K562 (cell line): ENCODE results near the gene TXN. TPM values are rescaled to one million over a fixed set of nuclear protein-coding genes. Genes with fewer than 3 reads are reported as not detected.

Experiments
- ATAC-seq: fragments of 200-7000 bp; cut with Tn5 transposase; 3 replicates; pipeline ENCODE4 v1.9.1; 2020; ENCODE audit warnings: moderate library complexity
- BruUV-seq: library from RNA; stranded (reverse); fragments of 400-500 nt; replicated peaks from 2 replicates; lab custom pipeline; 2021; lab: Mats Ljungman, UMichigan
- CTCF ChIA-PET: fragments of 300-600 bp; formaldehyde crosslinking; extraction: SDS; loops from one replicate; lab custom pipeline; 2021; ENCODE audit warnings: low intra/inter-chr PET ratio; lab: Yijun Ruan, JAX
- POLR2A ChIA-PET: fragments of 300-600, 350-650 bp; sonication (Branson Sonifier 250); formaldehyde crosslinking; extraction: SDS; loops from one replicate; lab custom pipeline; 2021; ENCODE audit warnings: antibody characterized with exemption, inconsistent platforms; lab: Yijun Ruan, JAX
- DNase-seq, 4 experiments: peaks; one replicate each; pipeline versions ENCODE4 v3.0.0 to v3.0.0-alpha.2; 2011 to 2018; ENCODE audit warnings: low spot score in 3 of 4, mixed read lengths in 3 of 4; ENCODE audit errors: extremely low read depth in 1 of 4
- FAIRE-seq: peaks from 2 replicates; lab custom pipeline; 2011; peaks lifted over from hg19 to GRCh38; lab: Jason Lieb, UNC
- H2AFZ ChIP-seq: 2 replicates; pipeline ENCODE4 v1.6.0; 2011; ENCODE audit warnings: low read depth, low read length, control low read depth, inconsistent platforms
- H3K27ac ChIP-seq: fragments of 200-600 bp; 3 replicates; pipeline ENCODE4 v1.8.0; 2011; ENCODE audit warnings: low read depth, mild to moderate bottlenecking, control low read depth, inconsistent platforms, low read length, moderate library complexity, mixed read lengths; ENCODE audit errors: extremely low read depth
- H3K27me3 ChIP-seq, 2 experiments: fragments of 300-600 bp in 1 of 2; 2 replicates in 1 of 2; 3 replicates in 1 of 2; pipeline versions ENCODE4 v1.6.0 to v1.8.0; 2011; ENCODE audit warnings: inconsistent platforms in 2 of 2, low read length in 2 of 2, mild to moderate bottlenecking in 1 of 2, mixed read lengths in 1 of 2, moderate library complexity in 1 of 2; ENCODE audit not compliant: control insufficient read depth in 2 of 2, insufficient read depth in 2 of 2
- H3K36me3 ChIP-seq: fragments of 300-600 bp; 3 replicates; pipeline ENCODE4 v1.8.0; 2011; ENCODE audit warnings: mild to moderate bottlenecking, low read length, inconsistent platforms; ENCODE audit not compliant: control insufficient read depth, insufficient read depth
- H3K4me1 ChIP-seq, 2 experiments: fragments of 200-600 bp in 1 of 2; replicated peaks in 1 of 2; 2 replicates in 1 of 2; 3 replicates in 1 of 2; pipeline versions ENCODE4 v1.5.1 to v1.8.0; 2011; ENCODE audit warnings: inconsistent platforms in 2 of 2, low read length in 2 of 2, mild to moderate bottlenecking in 1 of 2, mixed read lengths in 1 of 2, moderate library complexity in 1 of 2; ENCODE audit not compliant: control insufficient read depth in 2 of 2, insufficient read depth in 2 of 2
- H3K4me2 ChIP-seq: 2 replicates; pipeline ENCODE4 v1.6.1; 2011; ENCODE audit warnings: low read length, control low read depth, inconsistent platforms, mixed read lengths; ENCODE audit not compliant: insufficient read depth
- H3K4me3 ChIP-seq: fragments of 200-600 bp; sonication (generic), shearing (Covaris generic); 2 replicates; pipeline ENCODE4 v1.5.1; 2016; ENCODE audit warnings: control low read depth, inconsistent platforms
- H3K79me2 ChIP-seq: fragments of 200-600 bp; 3 replicates; pipeline ENCODE4 v1.8.0; 2011; ENCODE audit warnings: low read length, inconsistent platforms; ENCODE audit not compliant: control insufficient read depth, insufficient read depth
- H3K9ac ChIP-seq, 2 experiments: 2 replicates each; pipeline versions ENCODE4 v1.6.0 to v1.6.1; 2011; ENCODE audit warnings: low read depth in 2 of 2, low read length in 2 of 2, control low read depth in 1 of 2, inconsistent platforms in 1 of 2, mild to moderate bottlenecking in 1 of 2, mixed read lengths in 1 of 2; ENCODE audit not compliant: insufficient read depth in 1 of 2
- H3K9me1 ChIP-seq: one replicate; pipeline ENCODE4 v1.6.0; 2011; ENCODE audit warnings: inconsistent platforms, mild to moderate bottlenecking, low read length, moderate library complexity; ENCODE audit not compliant: control insufficient read depth, insufficient read depth
- H3K9me3 ChIP-seq: replicated peaks from 2 replicates; pipeline ENCODE4 v1.5.1; 2011; ENCODE audit warnings: low read depth, low read length, inconsistent platforms; ENCODE audit not compliant: control insufficient read depth, insufficient read depth
- H4K20me1 ChIP-seq: replicated peaks from 2 replicates; pipeline ENCODE4 v1.6.1; 2011; ENCODE audit warnings: low read length, inconsistent platforms, mixed read lengths; ENCODE audit not compliant: control insufficient read depth, insufficient read depth
- ARID4B ChIP-seq: sonication (generic); formaldehyde crosslinking; IDR thresholded peaks from 2 replicates; pipeline ENCODE4 v1.8.0; 2022; ENCODE audit warnings: mild to moderate bottlenecking, missing genetic modification reagents
- CLOCK ChIP-seq: fragments of 250-450 bp; sonication (Bioruptor Pico); IDR thresholded peaks from 2 replicates; pipeline ENCODE4 v1.4.0; 2020; ENCODE audit warnings: mild to moderate bottlenecking, moderate library complexity, borderline replicate concordance
- CTBP1 ChIP-seq: fragments of 450-650 bp; IDR thresholded peaks from 2 replicates; pipeline ENCODE4 v1.6.1; 2016; ENCODE audit warnings: borderline replicate concordance
- LCOR ChIP-seq: sonication (generic); formaldehyde crosslinking; IDR thresholded peaks from 2 replicates; pipeline ENCODE4 v1.8.0; 2022; ENCODE audit warnings: mild to moderate bottlenecking, missing genetic modification reagents
- NELFE ChIP-seq: IDR thresholded peaks from 2 replicates; pipeline ENCODE4 v1.6.1; 2011; ENCODE audit warnings: mild to moderate bottlenecking; ENCODE audit not compliant: insufficient read depth, insufficient read length
- POLR3A ChIP-seq: IDR thresholded peaks from 2 replicates; pipeline ENCODE4 v1.6.1; 2011; ENCODE audit warnings: borderline replicate concordance, mild to moderate bottlenecking, moderate library complexity; ENCODE audit not compliant: insufficient read length, insufficient read depth; ENCODE audit errors: extremely low read depth
- TBP ChIP-seq: optimal IDR thresholded peaks from 2 replicates; pipeline ENCODE3; 2011; ENCODE audit warnings: low read depth, low read length, improper control_type of control experiment
- whole genome bisulfite sequencing: fragments of 100-300 bp; shearing (Covaris generic); methylation state at CpG from one replicate; pipeline ENCODE4 v1.1.6; 2016; ENCODE audit warnings: low coverage, mixed read lengths; ENCODE audit not compliant: insufficient coverage; ENCODE audit errors: missing lambda C conversion rate; 5-methylcytosine and 5-hydroxymethylcytosine counted together
- in situ Hi-C: fragments of 300-500 bp; cut with MboI; formaldehyde crosslinking; loops from 4 replicates; pipeline ENCODE4 v1.15.0; 2018; ENCODE audit warnings: inconsistent platforms, mixed read lengths
- intact Hi-C: fragments of 100-400 bp; cut with micrococcal nuclease; formaldehyde crosslinking; loops from 2 replicates; pipeline ENCODE4 v1.14.2; 2022
- polyA plus RNA-seq, 8 experiments: library from polyadenylated mRNA; depleted of rRNA in 4 of 8; stranded (reverse) in 5 of 8; unstranded in 3 of 8; fragments of >200 nt; fragmentation: Nextera tagmentation in 2 of 8; fragmentation: Illumina TruSeq in 1 of 8; extraction: Ambion mirVana in 2 of 8; extraction: Trizol in 1 of 8; gene quantifications; 2 replicates each; pipeline versions ENCODE4 v1.2.1 to v1.2.3, GENCODE V29; 2011 to 2014; ENCODE audit warnings: inconsistent platforms in 1 of 8, missing spikeins in 1 of 8
- total RNA-seq, 7 experiments: library from RNA; depleted of rRNA in 6 of 7; stranded (reverse); fragments of >200 nt in 6 of 7; fragmentation: Illumina TruSeq in 2 of 7; extraction: Trizol in 2 of 7; gene quantifications; 2 replicates each; pipeline versions ENCODE4 v1.2.1 to v1.2.3, GENCODE V29; 2011 to 2021; ENCODE audit warnings: low replicate concordance in 1 of 7

TXN gene
- total and polyA plus RNA-seq, 9 of the 15 experiments (the other 6 are each of a cell fraction or from before 2014, with no cell fraction given), result 272 to 1,596 (median 514) TPM

DNA sequence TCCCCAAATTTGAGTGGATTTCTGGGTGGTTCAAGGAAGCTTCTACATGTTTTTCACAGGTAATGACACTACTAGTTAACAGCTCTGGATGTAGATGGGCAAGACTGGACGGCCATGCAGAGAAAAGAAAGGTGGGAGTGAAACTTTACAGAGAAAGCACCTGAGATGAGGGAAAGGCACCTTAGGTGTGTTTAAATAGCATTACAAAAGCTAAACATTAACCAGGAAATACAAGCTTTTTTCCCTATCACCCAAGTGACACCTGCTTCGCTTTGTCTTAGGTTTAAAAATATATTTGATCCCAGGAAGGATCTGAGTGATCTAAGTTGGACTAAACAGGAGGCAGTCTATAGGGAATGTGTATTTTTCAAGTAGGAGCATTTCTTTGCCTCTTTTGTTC, 56.7 kb downstream of the TXN start (continued):
- no peak for TF ChIP-seq ARID4B (CRISPR knock-in tag)
- TF ChIP-seq LCOR, result no peak
- no peak for TF ChIP-seq CTBP1

- Histone ChIP-seq H3K4me2 (no peak overlapping the region), H2AFZ (no peak overlapping the region), H3K9ac (no peak overlapping the region), H4K20me1 (no peaks in the 10 kb centered on the region), H3K4me1 (no peaks in the 10 kb centered on the region; a peak in 1 of 5 replicates), H3K27ac (no peak overlapping the region), H3K27me3 (peaks cover under 1 to 22% of the 10 kb centered on the region in 2 experiments; a peak in 2 of 5 replicates), H3K9me3 (no peaks in the 10 kb centered on the region), H3K79me2 (no peaks in the 10 kb centered on the region), H3K9me1 (no peaks in the 10 kb centered on the region), H3K4me3 (no peak overlapping the region), H3K36me3 (no peaks in the 10 kb centered on the region)
- WGBS, result 0% methylated on average over 11 of the region's 12 CpGs
- no peak for FAIRE-seq
- DNase-seq, result no peak
- CTCF ChIA-PET, result no interaction called here
- ATAC-seq, result no peak
- in situ Hi-C loops, result loop anchor here (25.0 kb wide), 1 partner anchor 1089 kb away; no protein-coding TSS in a partner anchor
- POLR2A ChIA-PET, result no interaction called here
- no TSS peak for BruUV-seq
- intact Hi-C loops, result no loop called here
- TF ChIP-seq CLOCK (CRISPR knock-in tag), result no peak
- no peak for TF ChIP-seq NELFE
- TF ChIP-seq TBP, result peak; percentile 46
- peak; percentile 15 for TF ChIP-seq POLR3A
These were observed 58.0 kb downstream of the TXN start for GRCh38 chr9:110198357-110198756.
